GM23338 (cell line): ENCODE data around the gene CD2.

Experiments
- CREB1 ChIP-seq: fragments of 250-450 bp; sonication (Bioruptor Pico); IDR thresholded peaks from 2 replicates; pipeline ENCODE4 v1.5.0; 2020; ENCODE audit warnings: low read depth, mild to moderate bottlenecking, moderate library complexity
- CTCF ChIP-seq, 2 experiments: fragments of 200-600 bp in 1 of 2; sonication (generic) in 1 of 2; conservative IDR thresholded peaks; 2 replicates each; pipeline versions ENCODE4 v1.5.1 to v1.6.1; 2016 to 2017; ENCODE audit warnings: antibody characterized with exemption in 2 of 2, low read depth in 2 of 2, mild to moderate bottlenecking in 2 of 2, moderate library complexity in 1 of 2
- EZH2 ChIP-seq: fragments of 200-600 bp; sonication (generic); IDR thresholded peaks from one replicate; pipeline ENCODE4 v1.8.0; 2017; ENCODE audit warnings: antibody characterized with exemption, mild to moderate bottlenecking, low read depth; ENCODE audit not compliant: unreplicated experiment
- EZH2phosphoT487 ChIP-seq: fragments of 200-600 bp; sonication (generic); IDR thresholded peaks from one replicate; pipeline ENCODE4 v1.8.1; 2018; ENCODE audit warnings: antibody characterized with exemption; ENCODE audit not compliant: unreplicated experiment

DNA sequence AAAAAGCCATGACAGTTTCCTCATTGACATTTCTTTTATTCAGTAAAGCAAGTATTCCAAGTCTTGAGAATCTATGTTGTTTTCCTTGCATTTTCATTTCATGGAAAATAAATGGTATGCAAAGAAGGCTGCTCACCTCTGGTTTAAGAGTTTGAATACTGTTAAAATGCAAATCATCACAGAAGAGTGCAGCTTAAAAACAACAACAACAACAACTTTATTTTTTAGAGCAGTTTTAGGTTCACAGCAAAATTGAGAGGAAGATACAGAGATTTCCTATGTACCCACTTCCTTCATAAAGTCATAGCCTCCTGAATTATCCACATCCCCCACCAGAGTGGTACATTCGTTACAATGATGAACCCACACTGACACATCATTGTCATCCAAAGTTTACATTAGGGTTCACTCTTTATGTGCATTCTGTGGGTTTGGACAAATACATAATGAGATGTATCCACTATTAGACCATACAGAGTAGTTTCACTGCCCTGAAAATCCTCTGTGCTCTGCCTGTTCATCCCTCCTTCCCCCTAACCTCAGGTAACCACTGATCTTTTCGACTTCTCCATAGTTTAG lies 39.2 kb downstream of the CD2 start:
- TF ChIP-seq EZH2, result no peak
- TF ChIP-seq CTCF (conservative IDR thresholded peaks at IDR 0.05; ENCODE audit: low read depth in 2 of 2), result no peak
- TF ChIP-seq EZH2phosphoT487, result no peak
- TF ChIP-seq CREB1 (CRISPR knock-in tag), result no peak
